MM.1S (cell line): ENCODE results near the gene PROB1.
"Not testable (repeated sequence)": the region's sequence is repeated elsewhere in the genome, so short reads cannot be mapped to it uniquely, and the experiment has no call there.

Experiments used
- DNase-seq: peaks from one replicate; pipeline ENCODE4 v3.0.0-alpha.2; 2015
- H2AFZ ChIP-seq: fragments of 300-600 bp; sonication (generic); 2 replicates; pipeline ENCODE4 v1.6.0; 2016; ENCODE audit warnings: antibody characterized with exemption, low read length
- H3F3A ChIP-seq: fragments of 300-600 bp; sonication (generic); 2 replicates; pipeline ENCODE4 v1.6.1; 2016; ENCODE audit warnings: mild to moderate bottlenecking, antibody characterized with exemption, low read length, moderate library complexity, mixed read lengths; ENCODE audit not compliant: insufficient read depth
- H3K27ac ChIP-seq: fragments of 300-600 bp; sonication (generic); 2 replicates; pipeline ENCODE4 v1.5.1; 2016; ENCODE audit warnings: mild to moderate bottlenecking, low read length
- H3K27me3 ChIP-seq: fragments of 300-600 bp; sonication (generic); replicated peaks from 2 replicates; pipeline ENCODE4 v1.6.0; 2016; ENCODE audit warnings: low read length; ENCODE audit not compliant: insufficient read depth
- H3K36me3 ChIP-seq: fragments of 300-600 bp; sonication (generic); replicated peaks from 2 replicates; pipeline ENCODE4 v1.6.1; 2016; ENCODE audit warnings: mild to moderate bottlenecking, low read length, mixed read lengths; ENCODE audit not compliant: insufficient read depth
- H3K4me1 ChIP-seq: fragments of 300-600 bp; sonication (generic); 2 replicates; pipeline ENCODE4 v1.6.1; 2016; ENCODE audit warnings: low read length, mixed read lengths
- H3K4me2 ChIP-seq: fragments of 300-600 bp; sonication (generic); 2 replicates; pipeline ENCODE4 v1.6.0; 2016; ENCODE audit warnings: low read depth, low read length
- H3K4me3 ChIP-seq: fragments of 300-600 bp; sonication (generic); 2 replicates; pipeline ENCODE4 v1.5.1; 2016; ENCODE audit warnings: low read length, mixed read lengths
- H3K79me2 ChIP-seq: fragments of 300-600 bp; sonication (generic); 2 replicates; pipeline ENCODE4 v1.6.1; 2016; ENCODE audit warnings: mixed run types, low read length, mixed read lengths
- H3K9ac ChIP-seq: fragments of 300-600 bp; sonication (generic); 2 replicates; pipeline ENCODE4 v1.6.1; 2016; ENCODE audit warnings: low read length, mixed read lengths
- H3K9me2 ChIP-seq: fragments of 300-600 bp; sonication (generic); replicated peaks from 2 replicates; pipeline ENCODE4 v1.6.1; 2016; ENCODE audit warnings: mild to moderate bottlenecking, low read length, mixed read lengths; ENCODE audit not compliant: insufficient read depth
- H3K9me3 ChIP-seq: fragments of 300-600 bp; sonication (generic); replicated peaks from 2 replicates; pipeline ENCODE4 v1.6.1; 2016; ENCODE audit warnings: mild to moderate bottlenecking, low read length, mixed read lengths; ENCODE audit not compliant: insufficient read depth
- H4K20me1 ChIP-seq: fragments of 300-600 bp; sonication (generic); 2 replicates; pipeline ENCODE4 v1.6.1; 2016; ENCODE audit warnings: mild to moderate bottlenecking, low read length, moderate library complexity, mixed read lengths; ENCODE audit not compliant: insufficient read depth
- EZH2 ChIP-seq: fragments of 300-600 bp; sonication (generic); optimal IDR thresholded peaks from 2 replicates; pipeline ENCODE3; 2017; ENCODE audit warnings: low read depth, mild to moderate bottlenecking, antibody characterized with exemption, low read length, mixed read lengths
- EZH2phosphoT487 ChIP-seq: fragments of 300-600 bp; sonication (generic); IDR thresholded peaks from 2 replicates; pipeline ENCODE4 v1.6.1; 2018; ENCODE audit warnings: antibody characterized with exemption, low read length
- TF ChIP-seq, protein P1 (sequence below): fragments of 300-600 bp; sonication (generic); IDR thresholded peaks from 2 replicates; pipeline ENCODE4 v1.5.1; 2016; ENCODE audit warnings: antibody characterized with exemption, low read length, mixed read lengths

Gene PROB1

GRCh38 chr5:139387611-139388197 lies 7.2 kb downstream of the PROB1 start:
- peak overlapping the region; percentile 98 for H3K27ac ChIP-seq
- H3K27me3 ChIP-seq = no peaks in the 10 kb centered on the region
- H3K36me3 ChIP-seq = no peaks in the 10 kb centered on the region
- H3K9me2 ChIP-seq = no peaks in the 10 kb centered on the region
- H3K4me1 ChIP-seq = peaks cover 56% of the 10 kb centered on the region
- no peaks in the 10 kb centered on the region for H4K20me1 ChIP-seq
- H3K9me3 ChIP-seq = no peaks in the 10 kb centered on the region
- DNase-seq = peak; percentile 24
- H3K4me2 ChIP-seq = peak overlapping the region; percentile 98
- peaks cover 90% of the 10 kb centered on the region for H3F3A ChIP-seq
- no peak overlapping the region for H2AFZ ChIP-seq
- TF ChIP-seq EZH2 (no peak), EZH2phosphoT487 (no peak)
- TF ChIP-seq, protein P1, sequence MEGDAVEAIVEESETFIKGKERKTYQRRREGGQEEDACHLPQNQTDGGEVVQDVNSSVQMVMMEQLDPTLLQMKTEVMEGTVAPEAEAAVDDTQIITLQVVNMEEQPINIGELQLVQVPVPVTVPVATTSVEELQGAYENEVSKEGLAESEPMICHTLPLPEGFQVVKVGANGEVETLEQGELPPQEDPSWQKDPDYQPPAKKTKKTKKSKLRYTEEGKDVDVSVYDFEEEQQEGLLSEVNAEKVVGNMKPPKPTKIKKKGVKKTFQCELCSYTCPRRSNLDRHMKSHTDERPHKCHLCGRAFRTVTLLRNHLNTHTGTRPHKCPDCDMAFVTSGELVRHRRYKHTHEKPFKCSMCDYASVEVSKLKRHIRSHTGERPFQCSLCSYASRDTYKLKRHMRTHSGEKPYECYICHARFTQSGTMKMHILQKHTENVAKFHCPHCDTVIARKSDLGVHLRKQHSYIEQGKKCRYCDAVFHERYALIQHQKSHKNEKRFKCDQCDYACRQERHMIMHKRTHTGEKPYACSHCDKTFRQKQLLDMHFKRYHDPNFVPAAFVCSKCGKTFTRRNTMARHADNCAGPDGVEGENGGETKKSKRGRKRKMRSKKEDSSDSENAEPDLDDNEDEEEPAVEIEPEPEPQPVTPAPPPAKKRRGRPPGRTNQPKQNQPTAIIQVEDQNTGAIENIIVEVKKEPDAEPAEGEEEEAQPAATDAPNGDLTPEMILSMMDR = no peak
- peak overlapping the region; percentile 85 for H3K4me3 ChIP-seq
- H3K79me2 ChIP-seq = peaks cover 54% of the 10 kb centered on the region
- H3K9ac ChIP-seq = peak overlapping the region; percentile 96

GRCh38 chr5:139386956-139387355 lies 7.9 kb downstream of the PROB1 start:
- peaks cover 56% of the 10 kb centered on the region for H3K4me1 ChIP-seq
- not testable (repeated sequence) for H3K36me3 ChIP-seq, H3K27me3 ChIP-seq, H3K9me2 ChIP-seq, H3K9me3 ChIP-seq, H2AFZ ChIP-seq, H4K20me1 ChIP-seq
- peak overlapping the region; percentile 98; the same call in 1 of the 2 replicates for H3K27ac ChIP-seq
- peak overlapping the region; percentile 98 for H3K4me2 ChIP-seq
- H3K9ac ChIP-seq = peak overlapping the region; percentile 45; the same call in 1 of the 2 replicates
- peaks cover 92% of the 10 kb centered on the region for H3F3A ChIP-seq
- H3K79me2 ChIP-seq = peaks cover 50% of the 10 kb centered on the region
- H3K4me3 ChIP-seq = peak overlapping the region; percentile 20; the same call in 1 of the 2 replicates
- DNase-seq = peak; percentile 19

DNA sequence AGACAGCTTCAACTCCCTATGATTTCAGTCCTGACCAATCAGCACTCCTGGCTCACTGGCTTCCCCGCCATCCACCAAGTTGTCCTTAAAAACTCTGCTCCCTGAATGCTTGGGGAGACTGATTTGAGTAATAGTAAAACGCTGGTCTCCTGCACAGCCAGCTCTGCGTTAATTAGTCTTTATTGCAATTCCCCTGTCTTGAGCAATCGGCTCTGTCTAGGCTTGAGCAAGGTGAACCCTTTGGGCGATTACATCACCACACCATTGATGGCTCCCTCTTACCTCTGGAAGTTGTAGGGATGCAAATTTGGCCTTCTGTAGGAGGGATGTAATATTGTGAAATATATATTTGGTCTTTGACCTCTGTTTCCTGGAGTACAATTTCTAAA lies 8.9 kb downstream of the PROB1 start:
- Histone ChIP-seq H3K27me3 (no peaks in the 10 kb centered on the region), H3K27ac (peak overlapping the region; percentile 98), H3K36me3 (no peaks in the 10 kb centered on the region), H3K9me2 (no peaks in the 10 kb centered on the region), H3K4me1 (peaks cover 49% of the 10 kb centered on the region), H3K4me2 (peak overlapping the region; percentile 98), H3K79me2 (peaks cover 41% of the 10 kb centered on the region), H3F3A (peaks cover 83% of the 10 kb centered on the region), H3K9me3 (no peaks in the 10 kb centered on the region), H3K9ac (peak overlapping the region; percentile 45; the same call in 1 of the 2 replicates), H3K4me3 (peak overlapping the region; percentile 20; the same call in 1 of the 2 replicates), H2AFZ (no peak overlapping the region), H4K20me1 (no peaks in the 10 kb centered on the region)
- DNase-seq = no peak
- no peak for TF ChIP-seq EZH2phosphoT487
- TF ChIP-seq, protein P1 = no peak
- no peak for TF ChIP-seq EZH2
